ENCODE data around the gene UCKL1.

UCKL1 gene

GRCh38 chr20:63947638-63948456 lies 8.4 kb downstream of the UCKL1 start:
- H3K4me3 ChIP-seq (ENCODE audit: insufficient read depth, low read depth, low read length): no peak overlapping the region
- H3K27ac ChIP-seq (ENCODE audit: insufficient read depth, low read depth, low read length, poor library complexity, severe bottlenecking): no peak overlapping the region
- 93% methylated on average over 27 of the region's 27 CpGs for WGBS, 2 experiments
- H3K27me3 ChIP-seq (ENCODE audit: control insufficient read depth, insufficient read depth, low read length, poor library complexity, severe bottlenecking): no peaks in the 10 kb centered on the region
- H3K4me1 ChIP-seq (ENCODE audit: control insufficient read depth, insufficient read depth, low read length): peaks cover 20% of the 10 kb centered on the region
- no peaks in the 10 kb centered on the region for H3K9me3 ChIP-seq (ENCODE audit: control insufficient read depth, low read length)
- peaks cover 6% of the 10 kb centered on the region for H3K36me3 ChIP-seq (ENCODE audit: control insufficient read depth, insufficient read depth, low read length)

GRCh38 chr20:63946986-63947637 lies 9.1 kb downstream of the UCKL1 start:
- H3K36me3 ChIP-seq (ENCODE audit: control insufficient read depth, insufficient read depth, low read length): peaks cover 6% of the 10 kb centered on the region
- WGBS, 2 experiments: 92 to 94% methylated on average over 15 of the region's 15 CpGs
- no peak overlapping the region for H3K27ac ChIP-seq (ENCODE audit: insufficient read depth, low read depth, low read length, poor library complexity, severe bottlenecking)
- no peaks in the 10 kb centered on the region for H3K9me3 ChIP-seq (ENCODE audit: control insufficient read depth, low read length)
- H3K27me3 ChIP-seq (ENCODE audit: control insufficient read depth, insufficient read depth, low read length, poor library complexity, severe bottlenecking): no peaks in the 10 kb centered on the region
- H3K4me1 ChIP-seq (ENCODE audit: control insufficient read depth, insufficient read depth, low read length): peaks cover 20% of the 10 kb centered on the region
- no peak overlapping the region for H3K4me3 ChIP-seq (ENCODE audit: insufficient read depth, low read depth, low read length)

- 94 to 95% methylated on average over 39 of the region's 39 CpGs for WGBS, 2 experiments
- H3K4me1 ChIP-seq (ENCODE audit: control insufficient read depth, insufficient read depth, low read length): peaks cover 17% of the 10 kb centered on the region
- H3K27ac ChIP-seq (ENCODE audit: insufficient read depth, low read depth, low read length, poor library complexity, severe bottlenecking): no peak overlapping the region
- no peak overlapping the region for H3K4me3 ChIP-seq (ENCODE audit: insufficient read depth, low read depth, low read length)
- peaks cover 6% of the 10 kb centered on the region for H3K36me3 ChIP-seq (ENCODE audit: control insufficient read depth, insufficient read depth, low read length)
- H3K9me3 ChIP-seq (ENCODE audit: control insufficient read depth, low read length): no peaks in the 10 kb centered on the region
- H3K27me3 ChIP-seq (ENCODE audit: control insufficient read depth, insufficient read depth, low read length, poor library complexity, severe bottlenecking): no peaks in the 10 kb centered on the region
Measured at GRCh38 chr20:63945921-63946920, 10.0 kb downstream of the UCKL1 start.

GRCh38 chr20:63945031-63945658 lies 11.1 kb downstream of the UCKL1 start:
- no peak overlapping the region for H3K27ac ChIP-seq (ENCODE audit: insufficient read depth, low read depth, low read length, poor library complexity, severe bottlenecking)
- no peaks in the 10 kb centered on the region for H3K27me3 ChIP-seq (ENCODE audit: control insufficient read depth, insufficient read depth, low read length, poor library complexity, severe bottlenecking)
- H3K4me1 ChIP-seq (ENCODE audit: control insufficient read depth, insufficient read depth, low read length): peaks cover 16% of the 10 kb centered on the region
- H3K4me3 ChIP-seq (ENCODE audit: insufficient read depth, low read depth, low read length): no peak overlapping the region
- peaks cover 6% of the 10 kb centered on the region for H3K36me3 ChIP-seq (ENCODE audit: control insufficient read depth, insufficient read depth, low read length)
- WGBS, 2 experiments: 94% methylated on average over 17 of the region's 17 CpGs
- H3K9me3 ChIP-seq (ENCODE audit: control insufficient read depth, low read length): no peaks in the 10 kb centered on the region

GRCh38 chr20:63944078-63944941 lies 11.9 kb downstream of the UCKL1 start:
- no peak overlapping the region for H3K4me3 ChIP-seq (ENCODE audit: insufficient read depth, low read depth, low read length)
- no peaks in the 10 kb centered on the region for H3K9me3 ChIP-seq (ENCODE audit: control insufficient read depth, low read length)
- H3K4me1 ChIP-seq (ENCODE audit: control insufficient read depth, insufficient read depth, low read length): peaks cover 8% of the 10 kb centered on the region
- no peak overlapping the region for H3K27ac ChIP-seq (ENCODE audit: insufficient read depth, low read depth, low read length, poor library complexity, severe bottlenecking)
- 96% methylated on average over 35 of the region's 35 CpGs for WGBS, 2 experiments
- H3K27me3 ChIP-seq (ENCODE audit: control insufficient read depth, insufficient read depth, low read length, poor library complexity, severe bottlenecking): no peaks in the 10 kb centered on the region
- peaks cover 6% of the 10 kb centered on the region for H3K36me3 ChIP-seq (ENCODE audit: control insufficient read depth, insufficient read depth, low read length)

- WGBS, 2 experiments: 95 to 96% methylated on average over 3 of the region's 3 CpGs
- Histone ChIP-seq H3K36me3 (ENCODE audit: control insufficient read depth, insufficient read depth, low read length) (peaks cover 11% of the 10 kb centered on the region), H3K4me3 (ENCODE audit: insufficient read depth, low read depth, low read length) (no peak overlapping the region), H3K27me3 (ENCODE audit: control insufficient read depth, insufficient read depth, low read length, poor library complexity, severe bottlenecking) (no peaks in the 10 kb centered on the region), H3K9me3 (ENCODE audit: control insufficient read depth, low read length) (no peaks in the 10 kb centered on the region), H3K4me1 (ENCODE audit: control insufficient read depth, insufficient read depth, low read length) (peaks cover 3% of the 10 kb centered on the region), H3K27ac (ENCODE audit: insufficient read depth, low read depth, low read length, poor library complexity, severe bottlenecking) (no peak overlapping the region)
Measured at GRCh38 chr20:63943808-63944077, 12.5 kb downstream of the UCKL1 start.

GRCh38 chr20:63942969-63943807 lies 13.0 kb downstream of the UCKL1 start:
- Histone ChIP-seq H3K4me3 (ENCODE audit: insufficient read depth, low read depth, low read length) (no peak overlapping the region), H3K27ac (ENCODE audit: insufficient read depth, low read depth, low read length, poor library complexity, severe bottlenecking) (no peak overlapping the region), H3K4me1 (ENCODE audit: control insufficient read depth, insufficient read depth, low read length) (no peaks in the 10 kb centered on the region), H3K27me3 (ENCODE audit: control insufficient read depth, insufficient read depth, low read length, poor library complexity, severe bottlenecking) (no peaks in the 10 kb centered on the region), H3K36me3 (ENCODE audit: control insufficient read depth, insufficient read depth, low read length) (peaks cover 13% of the 10 kb centered on the region), H3K9me3 (ENCODE audit: control insufficient read depth, low read length) (no peaks in the 10 kb centered on the region)
- 96% methylated on average over 19 of the region's 19 CpGs for WGBS, 2 experiments

- peaks cover 13% of the 10 kb centered on the region for H3K36me3 ChIP-seq (ENCODE audit: control insufficient read depth, insufficient read depth, low read length)
- 62 to 63% methylated on average over 30 of the region's 30 CpGs for WGBS, 2 experiments
- H3K27ac ChIP-seq (ENCODE audit: insufficient read depth, low read depth, low read length, poor library complexity, severe bottlenecking): peak overlapping the region; percentile 60
- H3K4me1 ChIP-seq (ENCODE audit: control insufficient read depth, insufficient read depth, low read length): no peaks in the 10 kb centered on the region
- H3K27me3 ChIP-seq (ENCODE audit: control insufficient read depth, insufficient read depth, low read length, poor library complexity, severe bottlenecking): no peaks in the 10 kb centered on the region
- no peaks in the 10 kb centered on the region for H3K9me3 ChIP-seq (ENCODE audit: control insufficient read depth, low read length)
- H3K4me3 ChIP-seq (ENCODE audit: insufficient read depth, low read depth, low read length): no peak overlapping the region
Measured at GRCh38 chr20:63942250-63942951, 13.8 kb downstream of the UCKL1 start.
